SK-N-SH treated with all-trans-retinoic acid at 6 μM for 48 hours (cell line): Measurements from ENCODE around the gene ADRA2B.

ENCODE experiments used
- ATAC-seq: fragments of 200-7000 bp; cut with Tn5 transposase; 3 replicates; pipeline ENCODE4 v1.9.1; 2020; ENCODE audit warnings: mild to moderate bottlenecking, moderate library complexity
- ARNTL ChIP-seq: fragments of 450-650 bp; formaldehyde crosslinking; IDR thresholded peaks from 2 replicates; pipeline ENCODE4 v1.5.0; 2020; ENCODE audit warnings: low read depth, mild to moderate bottlenecking, moderate library complexity, borderline replicate concordance
- BACH2 ChIP-seq: fragments of 250-450 bp; sonication (Bioruptor Pico); IDR thresholded peaks from 2 replicates; pipeline ENCODE4 v1.9.0; 2021; ENCODE audit warnings: mild to moderate bottlenecking, borderline replicate concordance
- CREB5 ChIP-seq: fragments of 250-450 bp; sonication (Bioruptor Pico); IDR thresholded peaks from 2 replicates; pipeline ENCODE4 v1.5.1; 2020; ENCODE audit warnings: low read depth, mild to moderate bottlenecking, moderate library complexity
- CSDC2 ChIP-seq: fragments of 250-450 bp; sonication (Bioruptor Pico); IDR thresholded peaks from 2 replicates; pipeline ENCODE4 v1.5.0; 2020; ENCODE audit warnings: mild to moderate bottlenecking, moderate library complexity
- CSRNP3 ChIP-seq: fragments of 250-450 bp; sonication (Bioruptor Pico); IDR thresholded peaks from 2 replicates; pipeline ENCODE4 v1.5.1; 2021; ENCODE audit warnings: mild to moderate bottlenecking, moderate library complexity
- ESRRG ChIP-seq: fragments of 250-450 bp; sonication (Bioruptor Pico); IDR thresholded peaks from 2 replicates; pipeline ENCODE4 v1.6.1; 2021; ENCODE audit warnings: mild to moderate bottlenecking
- GLIS3 ChIP-seq: fragments of 250-450 bp; sonication (Bioruptor Pico); IDR thresholded peaks from 2 replicates; pipeline ENCODE4 v1.5.0; 2020; ENCODE audit warnings: mild to moderate bottlenecking, moderate library complexity
- ISL1 ChIP-seq: fragments of 250-450 bp; sonication (Bioruptor Pico); IDR thresholded peaks from 2 replicates; pipeline ENCODE4 v2.1.2; 2022; ENCODE audit warnings: mild to moderate bottlenecking, moderate library complexity
- OSR1 ChIP-seq: fragments of 250-450 bp; sonication (Bioruptor Pico); IDR thresholded peaks from 2 replicates; pipeline ENCODE4 v1.8.0; 2022; ENCODE audit warnings: moderate library complexity, mild to moderate bottlenecking, inconsistent platforms
- PATZ1 ChIP-seq: fragments of 250-450 bp; sonication (Bioruptor Pico); IDR thresholded peaks from 2 replicates; pipeline ENCODE4 v1.8.0; 2020; ENCODE audit warnings: mild to moderate bottlenecking, moderate library complexity, borderline replicate concordance
- POU6F1 ChIP-seq: fragments of 250-450 bp; sonication (Bioruptor Pico); IDR thresholded peaks from 2 replicates; pipeline ENCODE4 v1.8.0; 2021; ENCODE audit warnings: low read depth, mild to moderate bottlenecking, moderate library complexity, borderline replicate concordance
- PPARA ChIP-seq: fragments of 250-450 bp; sonication (Bioruptor Pico); IDR thresholded peaks from 2 replicates; pipeline ENCODE4 v1.5.0; 2020; ENCODE audit warnings: mild to moderate bottlenecking, borderline replicate concordance
- RARB ChIP-seq: fragments of 250-450 bp; sonication (Bioruptor Pico); IDR thresholded peaks from 2 replicates; pipeline ENCODE4 v1.8.0; 2021; ENCODE audit warnings: mild to moderate bottlenecking, moderate library complexity
- SNAI2 ChIP-seq: fragments of 250-450 bp; sonication (Bioruptor Pico); IDR thresholded peaks from 2 replicates; pipeline ENCODE4 v1.5.0; 2020; ENCODE audit warnings: mild to moderate bottlenecking, moderate library complexity
- TCF4 ChIP-seq: fragments of 250-450 bp; sonication (Bioruptor Pico); IDR thresholded peaks from 2 replicates; pipeline ENCODE4 v1.8.0; 2021; ENCODE audit warnings: mild to moderate bottlenecking, moderate library complexity, borderline replicate concordance
- TOX ChIP-seq: fragments of 250-450 bp; sonication (Bioruptor Pico); IDR thresholded peaks from 2 replicates; pipeline ENCODE4 v1.8.0; 2021; ENCODE audit warnings: mild to moderate bottlenecking, moderate library complexity, borderline replicate concordance
- TSHZ2 ChIP-seq: fragments of 250-450 bp; sonication (Bioruptor Pico); IDR thresholded peaks from 2 replicates; pipeline ENCODE4 v1.5.0; 2020; ENCODE audit warnings: mild to moderate bottlenecking, moderate library complexity
- ZFP3 ChIP-seq: fragments of 250-450 bp; sonication (Bioruptor Pico); IDR thresholded peaks from 2 replicates; pipeline ENCODE4 v1.5.0; 2020; ENCODE audit warnings: mild to moderate bottlenecking, moderate library complexity
- ZFP30 ChIP-seq: fragments of 450-650 bp; formaldehyde crosslinking; IDR thresholded peaks from 2 replicates; pipeline ENCODE4 v1.5.0; 2022; ENCODE audit warnings: mild to moderate bottlenecking, moderate library complexity
- ZNF565 ChIP-seq: fragments of 450-650 bp; formaldehyde crosslinking; conservative IDR thresholded peaks from 2 replicates; pipeline ENCODE4 v1.5.0; 2020; ENCODE audit warnings: low read depth, mild to moderate bottlenecking, moderate library complexity
- ZNF70 ChIP-seq: fragments of 450-650 bp; formaldehyde crosslinking; IDR thresholded peaks from 2 replicates; pipeline ENCODE4 v1.5.0; 2020; ENCODE audit warnings: mild to moderate bottlenecking, moderate library complexity
- ZNF8 ChIP-seq: fragments of 450-650 bp; formaldehyde crosslinking; IDR thresholded peaks from 2 replicates; pipeline ENCODE4 v1.5.0; 2020; ENCODE audit warnings: mild to moderate bottlenecking, moderate library complexity

The ADRA2B gene

GRCh38 chr2:96138179-96139145 lies 22.1 kb upstream of the ADRA2B start, which contains the start of gene ASTL:
ASTL (minus strand) TSS chr2:96138502; CDS start chr2:96138436, 66 bp downstream.
- peak; percentile 84 for ATAC-seq
- TF ChIP-seq ESRRG (CRISPR knock-in tag) (no peak), ISL1 (CRISPR knock-in tag) (no peak), RARB (CRISPR knock-in tag) (no peak), ZNF565 (CRISPR knock-in tag) (no peak), OSR1 (no peak), ZNF70 (CRISPR knock-in tag) (no peak), PPARA (no peak), ZNF8 (CRISPR knock-in tag) (no peak), TOX (CRISPR knock-in tag) (no peak), TCF4 (CRISPR knock-in tag) (no peak), ARNTL (CRISPR knock-in tag) (no peak), GLIS3 (CRISPR knock-in tag) (no peak)

- TF ChIP-seq CSDC2 (CRISPR knock-in tag) (no peak), BACH2 (CRISPR knock-in tag) (no peak), TSHZ2 (CRISPR knock-in tag) (no peak), ISL1 (CRISPR knock-in tag) (no peak), SNAI2 (CRISPR knock-in tag) (no peak), ZFP3 (CRISPR knock-in tag) (no peak), ARNTL (CRISPR knock-in tag) (no peak), PATZ1 (no peak), PPARA (no peak), RARB (CRISPR knock-in tag) (no peak), GLIS3 (CRISPR knock-in tag) (no peak), OSR1 (no peak), CREB5 (CRISPR knock-in tag) (no peak)
- ATAC-seq = no peak
Observed at GRCh38 chr2:96137321-96138178, 21.2 kb upstream of the ADRA2B start.

- ATAC-seq = no peak
- no peak for TF ChIP-seq ZNF8 (CRISPR knock-in tag)
- TF ChIP-seq ZNF565 (CRISPR knock-in tag) = no peak
- no peak for TF ChIP-seq SNAI2 (CRISPR knock-in tag)
- no peak for TF ChIP-seq ZFP30 (CRISPR knock-in tag)
- TF ChIP-seq CREB5 (CRISPR knock-in tag) = no peak
- TF ChIP-seq ESRRG (CRISPR knock-in tag) = no peak
- TF ChIP-seq GLIS3 (CRISPR knock-in tag) = no peak
- TF ChIP-seq TOX (CRISPR knock-in tag) = no peak
- TF ChIP-seq CSDC2 (CRISPR knock-in tag) = no peak
- TF ChIP-seq TCF4 (CRISPR knock-in tag) = no peak
- TF ChIP-seq OSR1 = no peak
- no peak for TF ChIP-seq ZNF70 (CRISPR knock-in tag)
- no peak for TF ChIP-seq POU6F1 (CRISPR knock-in tag)
- no peak for TF ChIP-seq CSRNP3 (CRISPR knock-in tag)
Observed at GRCh38 chr2:96136129-96136720, 19.9 kb upstream of the ADRA2B start.
